Fibroblast of pulmonary artery (primary cell): ENCODE results near the gene DHRS3.

ENCODE experiments used
- DNase-seq: peaks from one replicate; pipeline ENCODE4 v3.0.0-alpha.2; 2010; ENCODE audit warnings: low read depth
- H3K4me3 ChIP-seq: replicated peaks from 2 replicates; pipeline ENCODE4 v1.5.1; 2011; ENCODE audit warnings: low read depth, mild to moderate bottlenecking, control low read depth, low read length, moderate library complexity
- CTCF ChIP-seq: IDR thresholded peaks from 2 replicates; pipeline ENCODE4 v1.5.1; 2011; ENCODE audit warnings: mild to moderate bottlenecking, control low read depth, low read length, inconsistent platforms; ENCODE audit errors: missing control alignments

DHRS3 gene

GRCh38 chr1:12644829-12645228, 26.8 kb upstream of the DHRS3 start:
- no peak for TF ChIP-seq CTCF
- no peak for DNase-seq
- H3K4me3 ChIP-seq = no peak overlapping the region

- TF ChIP-seq CTCF = no peak
- DNase-seq = no peak
- H3K4me3 ChIP-seq = no peak overlapping the region
Measured at GRCh38 chr1:12644237-12644636, 26.2 kb upstream of the DHRS3 start.

- no peak within 1 kb of the TSS for H3K4me3 ChIP-seq
- TF ChIP-seq CTCF = no peak
- no peak for DNase-seq
Measured at GRCh38 chr1:12643785-12644184, 25.8 kb upstream of the DHRS3 start, which contains the start of gene AADACL4. Gene AADACL4 (plus strand): TSS chr1:12644085. CDS start chr1:12644547, 462 bp downstream.

- no peak for DNase-seq
- TF ChIP-seq CTCF = no peak
- no peak overlapping the region for H3K4me3 ChIP-seq
Measured at GRCh38 chr1:12643079-12643478, 25.1 kb upstream of the DHRS3 start.

GRCh38 chr1:12640958-12641272, 22.9 kb upstream of the DHRS3 start:
- H3K4me3 ChIP-seq = no peak overlapping the region
- TF ChIP-seq CTCF = no peak
- DNase-seq = no peak

- no peak for DNase-seq
- no peak for TF ChIP-seq CTCF
- H3K4me3 ChIP-seq = no peak overlapping the region
Measured at GRCh38 chr1:12640237-12640957, 22.4 kb upstream of the DHRS3 start.

GRCh38 chr1:12637693-12638092, 19.7 kb upstream of the DHRS3 start:
- TF ChIP-seq CTCF = no peak
- no peak for DNase-seq
- H3K4me3 ChIP-seq = no peak overlapping the region
